Measurements from ENCODE around the gene BEND3. TPM values are rescaled to one million over a fixed set of nuclear protein-coding genes. Genes with fewer than 3 reads are reported as not detected.

Gene BEND3
- total RNA-seq, 2 experiments from 2014 or later: 0.82 to 0.92 TPM

DNA sequence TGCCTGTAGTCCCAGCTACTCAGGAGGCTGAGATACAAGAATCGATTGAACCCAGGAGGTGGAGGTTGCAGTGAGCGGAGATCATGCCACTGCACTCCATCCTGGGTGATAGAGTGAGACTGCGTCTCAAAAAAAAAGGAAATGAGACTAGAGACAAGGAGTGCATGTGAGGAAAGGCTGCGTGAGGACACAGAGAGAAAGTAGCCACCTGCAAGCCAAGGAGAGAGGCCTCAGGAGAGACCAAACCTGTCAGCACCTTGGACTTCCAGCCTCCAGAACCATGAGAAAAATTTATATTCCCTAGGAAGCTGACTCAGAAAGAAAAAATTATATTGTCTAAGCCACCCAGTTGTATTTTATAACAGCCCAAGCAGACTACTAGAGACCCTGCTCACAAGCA lies 7.4 kb upstream of the BEND3 start:
- no peaks in the 10 kb centered on the region for H3K9me3 Mint-ChIP-seq
- no peak overlapping the region for H3K4me3 Mint-ChIP-seq
- Histone ChIP-seq H3K4me1 (ENCODE audit: insufficient read depth, low read length) (no peaks in the 10 kb centered on the region), H3K36me3 (ENCODE audit: insufficient read depth, low read length) (no peaks in the 10 kb centered on the region), H3K27ac (ENCODE audit: low read depth in 1 of 2, low read length in 2 of 2) (no peak overlapping the region), H3K9me3 (ENCODE audit: control insufficient read depth in 1 of 2, insufficient read depth in 1 of 2, low read length in 2 of 2) (no peaks in the 10 kb centered on the region), H3K27me3 (ENCODE audit: control insufficient read depth in 1 of 2, insufficient read depth in 2 of 2, low read length in 2 of 2) (no peaks in the 10 kb centered on the region), H3K4me3 (ENCODE audit: low read length) (no peak overlapping the region)
- ATAC-seq (ENCODE audit: poor library complexity) (no peak), DNase-seq (no peak)
- intact Hi-C loops (cut with DNase I, micrococcal nuclease): no loop called here
- POLR2A ChIA-PET: no interaction called here
- H3K27me3 Mint-ChIP-seq: no peaks in the 10 kb centered on the region
- TF ChIP-seq, protein P1, sequence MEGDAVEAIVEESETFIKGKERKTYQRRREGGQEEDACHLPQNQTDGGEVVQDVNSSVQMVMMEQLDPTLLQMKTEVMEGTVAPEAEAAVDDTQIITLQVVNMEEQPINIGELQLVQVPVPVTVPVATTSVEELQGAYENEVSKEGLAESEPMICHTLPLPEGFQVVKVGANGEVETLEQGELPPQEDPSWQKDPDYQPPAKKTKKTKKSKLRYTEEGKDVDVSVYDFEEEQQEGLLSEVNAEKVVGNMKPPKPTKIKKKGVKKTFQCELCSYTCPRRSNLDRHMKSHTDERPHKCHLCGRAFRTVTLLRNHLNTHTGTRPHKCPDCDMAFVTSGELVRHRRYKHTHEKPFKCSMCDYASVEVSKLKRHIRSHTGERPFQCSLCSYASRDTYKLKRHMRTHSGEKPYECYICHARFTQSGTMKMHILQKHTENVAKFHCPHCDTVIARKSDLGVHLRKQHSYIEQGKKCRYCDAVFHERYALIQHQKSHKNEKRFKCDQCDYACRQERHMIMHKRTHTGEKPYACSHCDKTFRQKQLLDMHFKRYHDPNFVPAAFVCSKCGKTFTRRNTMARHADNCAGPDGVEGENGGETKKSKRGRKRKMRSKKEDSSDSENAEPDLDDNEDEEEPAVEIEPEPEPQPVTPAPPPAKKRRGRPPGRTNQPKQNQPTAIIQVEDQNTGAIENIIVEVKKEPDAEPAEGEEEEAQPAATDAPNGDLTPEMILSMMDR (IDR thresholded peaks at IDR 0.05): no peak
- H3K36me3 Mint-ChIP-seq (ENCODE audit: low read depth): no peaks in the 10 kb centered on the region
- H3K4me1 Mint-ChIP-seq (ENCODE audit: low read depth): no peaks in the 10 kb centered on the region
- CTCF ChIA-PET: no interaction called here
- no peak overlapping the region for H3K27ac Mint-ChIP-seq

DNA sequence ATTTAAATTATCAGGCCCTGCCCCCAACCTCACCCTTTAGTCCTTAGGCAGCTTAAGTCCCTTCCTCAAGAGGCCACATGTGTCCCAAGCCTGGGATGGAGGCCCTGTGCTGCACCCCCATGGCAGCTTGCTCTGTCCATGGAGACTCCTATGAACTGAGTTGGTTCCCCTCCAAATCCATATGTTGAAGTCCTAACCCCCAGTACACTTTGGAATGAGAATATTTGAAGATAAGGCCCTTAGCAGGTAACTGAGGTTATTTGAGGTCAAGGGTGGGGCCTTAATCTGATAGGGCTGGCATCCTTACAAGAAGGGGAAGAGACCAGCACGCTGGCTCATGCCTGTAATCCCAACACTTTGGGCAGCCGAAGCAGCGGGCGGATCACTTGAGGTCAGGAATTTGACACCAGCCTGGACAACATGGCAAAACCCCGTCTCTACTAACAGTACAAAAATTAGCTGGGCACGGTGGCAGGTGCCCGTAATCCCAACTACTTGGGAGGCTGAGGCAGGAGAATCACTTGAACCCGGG lies 6.7 kb upstream of the BEND3 start:
- Mint-ChIP-seq H3K4me3 (no peak overlapping the region), H3K4me1 (ENCODE audit: low read depth) (no peaks in the 10 kb centered on the region), H3K9me3 (no peaks in the 10 kb centered on the region), H3K27me3 (no peaks in the 10 kb centered on the region), H3K36me3 (ENCODE audit: low read depth) (no peaks in the 10 kb centered on the region), H3K27ac (no peak overlapping the region)
- intact Hi-C loops (cut with DNase I, micrococcal nuclease): no loop called here
- ATAC-seq (ENCODE audit: poor library complexity) (no peak), DNase-seq (no peak)
- TF ChIP-seq, protein P1 (IDR thresholded peaks at IDR 0.05): no peak
- ChIA-PET POLR2A (no interaction called here), CTCF (no interaction called here)
- no peaks in the 10 kb centered on the region for H3K36me3 ChIP-seq (ENCODE audit: insufficient read depth, low read length)
- H3K9me3 ChIP-seq (ENCODE audit: control insufficient read depth in 1 of 2, insufficient read depth in 1 of 2, low read length in 2 of 2): no peaks in the 10 kb centered on the region
- no peaks in the 10 kb centered on the region for H3K4me1 ChIP-seq (ENCODE audit: insufficient read depth, low read length)
- no peak overlapping the region for H3K4me3 ChIP-seq (ENCODE audit: low read length)
- H3K27me3 ChIP-seq (ENCODE audit: control insufficient read depth in 1 of 2, insufficient read depth in 2 of 2, low read length in 2 of 2): no peaks in the 10 kb centered on the region
- H3K27ac ChIP-seq (ENCODE audit: low read depth in 1 of 2, low read length in 2 of 2): no peak overlapping the region

DNA sequence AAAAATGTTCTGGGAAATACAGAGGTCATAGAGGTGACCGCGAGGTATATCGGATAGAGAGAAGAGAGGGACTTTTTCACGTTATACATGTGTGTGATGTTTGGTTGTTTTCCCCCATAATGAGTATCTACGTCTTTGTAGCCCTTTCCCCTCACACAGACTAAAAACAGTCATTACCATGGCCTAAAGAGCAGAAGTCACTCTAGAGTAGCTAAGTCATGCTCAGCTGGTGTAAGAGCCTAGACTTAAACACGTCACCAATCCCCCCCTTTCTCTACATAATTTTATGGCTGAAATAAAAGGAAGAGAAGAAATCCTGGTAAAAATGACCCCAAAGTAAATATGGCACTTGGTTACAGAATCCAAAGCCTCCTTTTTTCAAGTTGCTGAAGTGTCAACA lies 6.0 kb upstream of the BEND3 start:
- H3K4me3 Mint-ChIP-seq: no peak overlapping the region
- Histone ChIP-seq H3K27me3 (ENCODE audit: control insufficient read depth in 1 of 2, insufficient read depth in 2 of 2, low read length in 2 of 2) (peaks cover 0 to 4% of the 10 kb centered on the region in 2 experiments), H3K4me3 (ENCODE audit: low read length) (no peak overlapping the region), H3K27ac (ENCODE audit: low read depth in 1 of 2, low read length in 2 of 2) (no peak overlapping the region), H3K9me3 (ENCODE audit: control insufficient read depth in 1 of 2, insufficient read depth in 1 of 2, low read length in 2 of 2) (no peaks in the 10 kb centered on the region), H3K4me1 (ENCODE audit: insufficient read depth, low read length) (peaks cover 4% of the 10 kb centered on the region), H3K36me3 (ENCODE audit: insufficient read depth, low read length) (no peaks in the 10 kb centered on the region)
- ChIA-PET CTCF (no interaction called here), POLR2A (no interaction called here)
- no peak overlapping the region for H3K27ac Mint-ChIP-seq
- no peaks in the 10 kb centered on the region for H3K27me3 Mint-ChIP-seq
- intact Hi-C loops (cut with DNase I, micrococcal nuclease): no loop called here
- H3K9me3 Mint-ChIP-seq: no peaks in the 10 kb centered on the region
- DNase-seq (no peak), ATAC-seq (ENCODE audit: poor library complexity) (no peak)
- H3K4me1 Mint-ChIP-seq (ENCODE audit: low read depth): peaks cover 7% of the 10 kb centered on the region
- TF ChIP-seq, protein P1 (IDR thresholded peaks at IDR 0.05): no peak
- no peaks in the 10 kb centered on the region for H3K36me3 Mint-ChIP-seq (ENCODE audit: low read depth)

Measured in CD4-positive, alpha-beta T cell (primary cell).